ENCODE data around the gene BOD1L1.
"Not testable (repeated sequence)": the region's sequence is repeated elsewhere in the genome, so short reads cannot be mapped to it uniquely, and the experiment has no call there.

The BOD1L1 gene

DNA sequence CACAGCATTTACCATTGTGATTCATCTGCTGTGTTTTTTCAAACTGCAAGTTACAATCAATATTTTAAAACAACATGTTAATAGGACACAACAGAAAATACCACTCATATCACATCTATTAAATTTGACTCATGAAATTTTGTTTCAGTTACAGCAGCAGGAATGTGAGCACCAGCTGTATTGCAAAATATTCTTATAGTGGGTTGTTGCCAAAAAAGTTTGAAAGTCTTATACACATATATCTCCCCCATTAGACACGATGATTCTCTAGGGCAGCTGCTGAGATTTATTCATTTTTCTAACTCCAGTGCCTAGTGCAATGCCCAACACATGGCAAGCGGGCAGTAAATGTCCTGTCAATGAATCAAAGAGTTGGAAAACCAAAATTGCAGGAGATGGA lies 56.6 kb downstream of the BOD1L1 start:
- no peak overlapping the region for H2AFZ ChIP-seq (ENCODE audit: low read depth)
- TF ChIP-seq CTCF (conservative IDR thresholded peaks at IDR 0.05; ENCODE audit: low read depth, low read length), result no peak
- no peak overlapping the region for H3K27ac ChIP-seq
- H3K4me2 ChIP-seq, result no peak overlapping the region
- no peaks in the 10 kb centered on the region for H3K4me1 ChIP-seq (ENCODE audit: low read depth, poor library complexity, severe bottlenecking)
- H3K27me3 ChIP-seq (ENCODE audit: insufficient read depth, low read depth), result no peaks in the 10 kb centered on the region
- H3K9ac ChIP-seq, result no peak overlapping the region
- H4K20me1 ChIP-seq (ENCODE audit: insufficient read depth), result no peaks in the 10 kb centered on the region
- no peak overlapping the region for H3K4me3 ChIP-seq (IDR thresholded peaks at IDR 0.05; ENCODE audit: insufficient read depth, low read depth, low read length)
- no peaks in the 10 kb centered on the region for H3K79me2 ChIP-seq (ENCODE audit: insufficient read depth, low read depth)
- H3K36me3 ChIP-seq (ENCODE audit: insufficient read depth), result no peaks in the 10 kb centered on the region

DNA sequence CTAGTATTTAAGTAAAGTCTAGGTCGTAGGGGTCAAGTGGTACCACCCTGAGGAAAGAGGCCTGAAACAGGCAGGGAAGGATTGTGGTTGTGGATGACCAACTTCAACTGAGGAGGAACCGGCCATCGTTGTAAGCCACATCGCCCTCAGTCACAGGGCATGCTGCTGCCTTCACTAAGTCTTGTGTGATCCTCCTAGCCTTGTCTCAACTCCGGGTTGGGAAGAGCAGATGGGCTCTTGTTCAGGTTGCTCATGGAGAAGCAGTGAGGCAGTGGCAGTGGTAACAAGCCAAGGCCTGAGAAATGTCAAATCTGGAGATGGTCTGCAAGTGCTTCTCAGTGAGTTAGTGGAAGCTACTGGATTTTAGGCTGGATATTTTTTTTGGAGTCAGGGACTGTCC lies 60.4 kb downstream of the BOD1L1 start:
- no peak overlapping the region for H2AFZ ChIP-seq (ENCODE audit: low read depth)
- H3K9ac ChIP-seq, result no peak overlapping the region
- no peak overlapping the region for H3K4me2 ChIP-seq
- no peaks in the 10 kb centered on the region for H3K36me3 ChIP-seq (ENCODE audit: insufficient read depth)
- no peak overlapping the region for H3K27ac ChIP-seq
- H3K79me2 ChIP-seq (ENCODE audit: insufficient read depth, low read depth), result no peaks in the 10 kb centered on the region
- no peak overlapping the region for H3K4me3 ChIP-seq (IDR thresholded peaks at IDR 0.05; ENCODE audit: insufficient read depth, low read depth, low read length)
- no peaks in the 10 kb centered on the region for H4K20me1 ChIP-seq (ENCODE audit: insufficient read depth)
- no peaks in the 10 kb centered on the region for H3K4me1 ChIP-seq (ENCODE audit: low read depth, poor library complexity, severe bottlenecking)
- no peaks in the 10 kb centered on the region for H3K27me3 ChIP-seq (ENCODE audit: insufficient read depth, low read depth)
- TF ChIP-seq CTCF (conservative IDR thresholded peaks at IDR 0.05; ENCODE audit: low read depth, low read length), result no peak

GRCh38 chr4:13562876-13563275 lies 64.6 kb downstream of the BOD1L1 start:
- Histone ChIP-seq H3K79me2 (ENCODE audit: insufficient read depth, low read depth) (no peaks in the 10 kb centered on the region), H3K4me2 (no peak overlapping the region), H3K4me1 (ENCODE audit: low read depth, poor library complexity, severe bottlenecking) (no peaks in the 10 kb centered on the region), H3K27ac (no peak overlapping the region), H2AFZ (ENCODE audit: low read depth) (no peak overlapping the region), H3K36me3 (ENCODE audit: insufficient read depth) (no peaks in the 10 kb centered on the region), H4K20me1 (ENCODE audit: insufficient read depth) (no peaks in the 10 kb centered on the region), H3K9ac (no peak overlapping the region), H3K4me3 (IDR thresholded peaks at IDR 0.05; ENCODE audit: insufficient read depth, low read depth, low read length) (no peak overlapping the region), H3K27me3 (ENCODE audit: insufficient read depth, low read depth) (no peaks in the 10 kb centered on the region)
- TF ChIP-seq CTCF (conservative IDR thresholded peaks at IDR 0.05; ENCODE audit: low read depth, low read length), result no peak

DNA sequence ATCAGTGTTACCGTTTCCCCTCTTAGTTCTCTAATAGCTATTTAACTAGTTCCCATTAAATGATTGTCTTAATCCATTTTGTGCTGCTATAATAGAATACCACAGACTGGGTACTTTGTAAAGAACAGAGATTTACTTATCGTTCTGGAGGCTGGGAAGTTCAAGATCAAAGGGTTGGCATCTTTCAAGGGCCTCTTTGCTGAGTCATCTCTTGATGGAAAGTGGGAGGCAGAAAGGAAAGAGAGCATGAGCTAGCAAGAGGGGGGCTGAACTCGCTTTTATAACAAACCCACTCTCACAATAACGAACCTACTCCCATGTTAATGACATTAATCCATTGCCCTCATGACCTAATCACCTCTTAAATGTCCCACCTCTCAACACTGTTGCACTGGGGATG lies 65.9 kb downstream of the BOD1L1 start:
- H3K4me3 ChIP-seq (IDR thresholded peaks at IDR 0.05; ENCODE audit: insufficient read depth, low read depth, low read length), result no peak overlapping the region
- no peak overlapping the region for H3K4me2 ChIP-seq
- H3K36me3 ChIP-seq (ENCODE audit: insufficient read depth), result no peaks in the 10 kb centered on the region
- TF ChIP-seq CTCF (conservative IDR thresholded peaks at IDR 0.05; ENCODE audit: low read depth, low read length), result no peak
- H3K27ac ChIP-seq, result no peak overlapping the region
- H3K79me2 ChIP-seq (ENCODE audit: insufficient read depth, low read depth), result no peaks in the 10 kb centered on the region
- no peaks in the 10 kb centered on the region for H3K4me1 ChIP-seq (ENCODE audit: low read depth, poor library complexity, severe bottlenecking)
- no peaks in the 10 kb centered on the region for H4K20me1 ChIP-seq (ENCODE audit: insufficient read depth)
- H2AFZ ChIP-seq (ENCODE audit: low read depth), result no peak overlapping the region
- no peak overlapping the region for H3K9ac ChIP-seq
- no peaks in the 10 kb centered on the region for H3K27me3 ChIP-seq (ENCODE audit: insufficient read depth, low read depth)

GRCh38 chr4:13560111-13560510 lies 67.4 kb downstream of the BOD1L1 start:
- H3K4me2 ChIP-seq; H3K27me3 ChIP-seq (ENCODE audit: insufficient read depth, low read depth); H3K4me3 ChIP-seq (IDR thresholded peaks at IDR 0.05; ENCODE audit: insufficient read depth, low read depth, low read length); H2AFZ ChIP-seq (ENCODE audit: low read depth); H3K27ac ChIP-seq; H3K9ac ChIP-seq; H4K20me1 ChIP-seq (ENCODE audit: insufficient read depth); H3K4me1 ChIP-seq (ENCODE audit: low read depth, poor library complexity, severe bottlenecking); H3K36me3 ChIP-seq (ENCODE audit: insufficient read depth); H3K79me2 ChIP-seq (ENCODE audit: insufficient read depth, low read depth): not testable (repeated sequence)
